ENCODE measurements around the gene GOPC.
"Not testable (repeated sequence)": the region's sequence is repeated elsewhere in the genome, so short reads cannot be mapped to it uniquely, and the experiment has no call there.

GOPC gene

GRCh38 chr6:117602151-117602898, at the start of gene GOPC:
TSS of gene GOPC (minus strand) at chr6:117602511. CDS start at chr6:117602288, 223 bp downstream.
- Mint-ChIP-seq H3K27ac (peak within 1 kb of the TSS; percentile 99), H3K36me3 (peaks cover 15% of the 10 kb centered on the region), H3K4me3 (peak within 1 kb of the TSS; percentile 99), H3K4me1 (ENCODE audit: low read depth) (peaks cover 46% of the 10 kb centered on the region), H3K27me3 (no peaks in the 10 kb centered on the region), H3K9me3 (ENCODE audit: low read depth) (no peaks in the 10 kb centered on the region)

- not testable (repeated sequence) for H3K27me3 Mint-ChIP-seq; H3K4me3 Mint-ChIP-seq; H3K36me3 Mint-ChIP-seq; H3K9me3 Mint-ChIP-seq (ENCODE audit: low read depth); H3K27ac Mint-ChIP-seq
- peaks cover 15% of the 10 kb centered on the region for H3K4me1 Mint-ChIP-seq (ENCODE audit: low read depth)
These were observed 49.7 kb upstream of the GOPC start for GRCh38 chr6:117651984-117652383.

GRCh38 chr6:117642976-117643375, 40.7 kb upstream of the GOPC start:
- no peaks in the 10 kb centered on the region for H3K4me1 Mint-ChIP-seq (ENCODE audit: low read depth)
- peaks cover 10% of the 10 kb centered on the region for H3K36me3 Mint-ChIP-seq
- no peak overlapping the region for H3K4me3 Mint-ChIP-seq
- H3K27me3 Mint-ChIP-seq, result peaks cover 5% of the 10 kb centered on the region
- H3K27ac Mint-ChIP-seq, result no peak overlapping the region
- peaks cover 5% of the 10 kb centered on the region for H3K9me3 Mint-ChIP-seq (ENCODE audit: low read depth)

- H3K27me3 Mint-ChIP-seq, result peaks cover 1% of the 10 kb centered on the region
- H3K36me3 Mint-ChIP-seq, result peaks cover 9% of the 10 kb centered on the region
- H3K9me3 Mint-ChIP-seq (ENCODE audit: low read depth), result peaks cover 5% of the 10 kb centered on the region
- H3K4me1 Mint-ChIP-seq (ENCODE audit: low read depth), result no peaks in the 10 kb centered on the region
- H3K27ac Mint-ChIP-seq, result no peak overlapping the region
- no peak overlapping the region for H3K4me3 Mint-ChIP-seq
These were observed 35.5 kb upstream of the GOPC start for GRCh38 chr6:117637770-117638169.

GRCh38 chr6:117629119-117629660, 26.9 kb upstream of the GOPC start:
- Mint-ChIP-seq H3K27ac (no peak overlapping the region), H3K36me3 (peaks cover 5% of the 10 kb centered on the region), H3K9me3 (ENCODE audit: low read depth) (peaks cover 7% of the 10 kb centered on the region), H3K27me3 (peaks cover 2% of the 10 kb centered on the region), H3K4me3 (no peak overlapping the region), H3K4me1 (ENCODE audit: low read depth) (no peaks in the 10 kb centered on the region)

GRCh38 chr6:117627533-117627932, 25.2 kb upstream of the GOPC start:
- H3K36me3 Mint-ChIP-seq, result peaks cover 7% of the 10 kb centered on the region
- H3K27me3 Mint-ChIP-seq, result peaks cover 2% of the 10 kb centered on the region
- H3K9me3 Mint-ChIP-seq (ENCODE audit: low read depth), result peaks cover 7% of the 10 kb centered on the region
- no peak overlapping the region for H3K27ac Mint-ChIP-seq
- H3K4me1 Mint-ChIP-seq (ENCODE audit: low read depth), result no peaks in the 10 kb centered on the region
- no peak overlapping the region for H3K4me3 Mint-ChIP-seq

GRCh38 chr6:117624869-117625481, 22.7 kb upstream of the GOPC start:
- Mint-ChIP-seq H3K36me3 (peaks cover 7% of the 10 kb centered on the region), H3K4me1 (ENCODE audit: low read depth) (no peaks in the 10 kb centered on the region), H3K4me3 (no peak overlapping the region), H3K9me3 (ENCODE audit: low read depth) (peaks cover 7% of the 10 kb centered on the region), H3K27me3 (peaks cover 1% of the 10 kb centered on the region), H3K27ac (no peak overlapping the region)

GRCh38 chr6:117619178-117619577, 16.9 kb upstream of the GOPC start:
- Mint-ChIP-seq H3K36me3 (peaks cover 2% of the 10 kb centered on the region), H3K9me3 (ENCODE audit: low read depth) (no peaks in the 10 kb centered on the region), H3K4me1 (ENCODE audit: low read depth) (peaks cover 27% of the 10 kb centered on the region), H3K27me3 (peaks cover 1% of the 10 kb centered on the region), H3K4me3 (no peak overlapping the region), H3K27ac (no peak overlapping the region)

GRCh38 chr6:117617210-117618035, 15.1 kb upstream of the GOPC start:
- Mint-ChIP-seq H3K4me3 (no peak overlapping the region), H3K27ac (peak overlapping the region; percentile 87), H3K9me3 (ENCODE audit: low read depth) (no peaks in the 10 kb centered on the region), H3K36me3 (no peaks in the 10 kb centered on the region), H3K27me3 (peaks cover 3% of the 10 kb centered on the region), H3K4me1 (ENCODE audit: low read depth) (peaks cover 40% of the 10 kb centered on the region)

- Mint-ChIP-seq H3K4me1 (ENCODE audit: low read depth) (peaks cover 40% of the 10 kb centered on the region), H3K27ac (peak overlapping the region; percentile 87), H3K9me3 (ENCODE audit: low read depth) (no peaks in the 10 kb centered on the region), H3K27me3 (peaks cover 3% of the 10 kb centered on the region), H3K36me3 (no peaks in the 10 kb centered on the region), H3K4me3 (no peak overlapping the region)
These were observed 14.3 kb upstream of the GOPC start for GRCh38 chr6:117616391-117617209.

- peaks cover 40% of the 10 kb centered on the region for H3K4me1 Mint-ChIP-seq (ENCODE audit: low read depth)
- peak overlapping the region; percentile 55 for H3K27ac Mint-ChIP-seq
- H3K4me3 Mint-ChIP-seq, result no peak overlapping the region
- no peaks in the 10 kb centered on the region for H3K9me3 Mint-ChIP-seq (ENCODE audit: low read depth)
- peaks cover 3% of the 10 kb centered on the region for H3K27me3 Mint-ChIP-seq
- H3K36me3 Mint-ChIP-seq, result no peaks in the 10 kb centered on the region
These were observed 13.6 kb upstream of the GOPC start for GRCh38 chr6:117615750-117616390.

- Mint-ChIP-seq H3K9me3 (ENCODE audit: low read depth) (no peaks in the 10 kb centered on the region), H3K4me1 (ENCODE audit: low read depth) (peaks cover 37% of the 10 kb centered on the region), H3K36me3 (no peaks in the 10 kb centered on the region), H3K27ac (no peak overlapping the region), H3K27me3 (peaks cover 7% of the 10 kb centered on the region), H3K4me3 (peak overlapping the region; percentile 25)
These were observed 11.7 kb upstream of the GOPC start for GRCh38 chr6:117613920-117614560.

- Mint-ChIP-seq H3K4me3 (no peak overlapping the region), H3K27ac (no peak overlapping the region), H3K36me3 (no peaks in the 10 kb centered on the region), H3K27me3 (peaks cover 9% of the 10 kb centered on the region), H3K9me3 (ENCODE audit: low read depth) (no peaks in the 10 kb centered on the region), H3K4me1 (ENCODE audit: low read depth) (peaks cover 13% of the 10 kb centered on the region)
These were observed 5.2 kb upstream of the GOPC start for GRCh38 chr6:117607511-117607910.

Measured in activated naive CD8-positive, alpha-beta T cell (primary cell).